ENCODE data around the gene BPIFB2.

- no peak for TF ChIP-seq MXI1 (conservative IDR thresholded peaks at IDR 0.05; ENCODE audit: poor library complexity, severe bottlenecking)
- TF ChIP-seq CTCF (IDR thresholded peaks at IDR 0.05; ENCODE audit: poor library complexity, severe bottlenecking): no peak
- no peak for TF ChIP-seq POLR2AphosphoS5 (IDR thresholded peaks at IDR 0.05)
- TF ChIP-seq EZH2 (IDR thresholded peaks at IDR 0.05; ENCODE audit: borderline replicate concordance, insufficient read depth, low read length, poor library complexity, severe bottlenecking): no peak
- TF ChIP-seq SMC3 (conservative IDR thresholded peaks at IDR 0.05; ENCODE audit: poor library complexity): no peak
These were observed 36.6 kb upstream of the BPIFB2 start for GRCh38 chr20:32970973-32971300.

Measured in neural cell (in vitro differentiated cells).